Measurements from ENCODE around the gene NRBF2.
A peak's percentile ranks its signal among the peaks of the same experiment; 100 is the strongest.
"Not testable (repeated sequence)": the region's sequence is repeated elsewhere in the genome, so short reads cannot be mapped to it uniquely, and the experiment has no call there.

Gene NRBF2

DNA sequence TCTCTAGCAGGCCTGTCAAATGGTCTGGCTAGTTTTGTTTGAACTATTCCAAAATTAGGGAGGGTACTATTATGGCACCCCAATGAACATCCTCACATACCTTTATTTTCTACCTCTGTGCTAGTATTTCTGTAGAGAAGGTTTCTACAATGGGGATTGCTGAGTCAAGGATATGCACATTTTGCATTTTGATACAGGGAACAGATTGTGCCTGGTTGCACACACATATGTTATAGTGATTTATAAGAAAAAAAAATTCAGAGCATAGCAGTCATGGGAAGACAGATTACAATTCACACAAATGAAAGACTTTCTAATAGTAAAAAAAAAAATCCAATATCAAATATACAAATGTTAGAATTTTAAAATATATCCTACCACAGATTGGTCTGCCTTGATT, 14.1 kb upstream of the NRBF2 start:
- no peak for DNase-seq

DNA sequence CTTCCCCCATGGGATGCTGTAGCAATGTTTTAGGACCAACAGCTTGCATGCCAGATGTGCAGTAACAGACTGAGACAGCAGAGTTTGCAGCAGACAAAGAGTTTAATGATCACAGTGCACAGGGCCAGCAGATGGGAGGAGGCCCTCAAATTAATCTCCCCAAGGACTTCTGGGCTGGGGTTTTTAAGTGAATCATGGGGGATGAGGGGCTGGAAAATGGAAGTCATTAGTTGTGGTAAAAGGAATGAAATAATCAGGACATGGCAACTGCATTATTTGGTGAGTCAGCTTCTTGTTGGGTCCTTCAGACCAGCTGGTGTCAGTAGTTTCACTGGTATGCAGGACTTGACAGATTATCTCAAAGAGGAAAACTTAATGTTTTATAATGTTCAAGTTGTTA, 12.6 kb upstream of the NRBF2 start:
- DNase-seq: no peak

DNA sequence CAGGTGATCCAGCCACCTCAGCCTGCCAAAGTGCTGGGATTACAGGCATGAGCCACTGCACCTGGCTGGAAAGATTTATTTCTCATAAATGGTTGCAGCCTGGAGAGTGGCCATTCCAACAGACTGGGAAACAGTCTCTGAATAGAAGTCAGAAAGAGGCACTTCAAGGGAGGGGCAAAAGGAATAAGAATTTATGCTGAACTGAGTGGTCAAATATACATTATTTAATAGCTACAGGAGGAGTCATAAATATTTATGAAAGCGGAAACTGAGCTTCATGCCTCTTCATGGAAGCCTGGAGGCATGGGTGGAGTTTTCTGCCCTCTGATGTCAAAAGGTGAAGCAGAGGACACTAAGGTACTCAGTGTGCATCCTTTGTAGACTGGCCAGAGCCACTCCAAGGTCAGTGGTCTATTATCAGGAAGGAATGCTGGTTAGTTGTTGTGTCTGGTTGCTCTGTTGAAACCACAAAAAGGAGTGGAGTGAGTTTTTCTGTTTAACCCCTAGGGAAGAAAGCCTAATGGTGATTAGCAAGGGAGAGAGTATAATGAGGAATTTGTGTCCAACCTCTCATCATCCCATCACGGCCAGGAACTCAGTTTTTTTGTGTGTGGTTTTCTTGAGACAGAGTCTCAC, 9.3 kb upstream of the NRBF2 start:
- DNase-seq: no peak

DNA sequence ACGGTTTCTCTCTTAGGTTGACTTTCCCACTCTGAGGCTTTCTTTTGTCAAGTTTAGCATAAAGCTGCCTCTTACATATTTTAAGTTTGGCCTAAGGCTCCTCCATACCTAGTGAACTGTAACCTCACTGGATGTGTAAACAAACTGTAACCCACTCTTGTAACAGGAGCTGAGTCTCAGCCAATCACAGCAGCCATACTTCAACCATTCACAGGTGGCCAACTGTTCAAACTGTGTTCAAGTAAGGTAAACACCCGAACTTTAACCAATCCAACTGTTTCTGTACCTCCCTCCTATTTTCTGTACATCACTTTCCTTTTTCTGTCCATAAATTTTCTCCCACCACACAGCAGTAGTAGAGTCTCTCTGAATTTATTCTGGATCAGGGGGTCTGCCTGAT, 7.7 kb upstream of the NRBF2 start:
- DNase-seq: no peak

DNA sequence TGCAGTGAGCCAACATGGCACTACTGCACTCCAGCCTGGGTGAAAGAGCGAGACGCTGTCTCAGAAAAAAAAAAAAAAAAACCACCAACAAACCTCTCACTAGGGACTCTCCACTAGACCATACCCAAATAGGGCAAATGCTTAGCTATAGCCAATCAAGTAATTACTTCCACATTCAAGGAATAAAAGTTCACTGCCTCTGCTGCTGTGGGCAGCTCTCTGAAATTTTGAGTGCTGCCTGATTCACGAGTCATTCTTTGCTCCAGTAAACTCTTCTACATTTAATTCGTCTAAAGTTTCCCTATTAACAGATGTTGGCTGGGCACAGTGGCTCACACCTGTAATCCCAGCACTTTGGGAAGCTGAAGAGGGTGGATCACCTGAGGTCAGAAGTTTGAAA, 4.7 kb upstream of the NRBF2 start:
- no peak for DNase-seq

DNA sequence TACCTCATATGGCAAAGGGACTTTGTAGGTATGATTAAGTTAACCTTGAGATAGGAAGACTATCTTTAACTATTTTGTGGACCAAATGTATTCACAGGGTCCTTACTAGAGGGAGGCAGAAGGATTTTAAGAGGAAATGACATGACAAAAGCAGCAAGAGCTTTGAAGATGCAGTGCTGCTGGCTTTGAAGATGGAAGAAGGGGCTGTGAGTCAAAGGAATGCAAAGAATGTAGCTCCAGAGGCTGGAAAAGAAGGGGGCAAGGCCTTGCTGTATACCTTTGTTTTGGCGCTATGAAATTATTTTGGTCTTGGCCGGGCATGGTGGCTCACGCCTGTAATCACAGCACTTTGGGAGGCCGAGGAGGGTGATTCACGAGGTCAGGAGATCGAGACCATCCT, 3.2 kb upstream of the NRBF2 start:
- DNase-seq: no peak

DNA sequence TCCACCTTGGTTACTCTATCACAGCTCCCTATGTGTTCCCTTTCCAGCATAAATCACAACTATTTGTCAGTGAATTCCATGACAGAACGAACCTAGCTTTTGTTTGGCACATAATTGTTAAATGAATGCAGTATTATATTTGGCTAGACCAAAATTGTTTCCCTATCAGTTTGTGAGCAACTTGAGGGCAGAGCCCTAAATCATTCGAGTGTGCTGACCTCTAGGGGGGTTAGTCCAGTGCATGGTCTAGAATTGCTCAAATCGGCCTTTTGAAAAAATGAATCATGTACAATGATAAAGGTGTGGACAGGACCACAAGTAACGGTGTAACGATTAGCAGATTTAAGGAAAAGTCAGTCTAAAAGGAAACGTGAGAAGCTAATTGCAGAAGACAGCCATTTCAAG, 475 bp upstream of the NRBF2 start:
- no peak for DNase-seq

DNA sequence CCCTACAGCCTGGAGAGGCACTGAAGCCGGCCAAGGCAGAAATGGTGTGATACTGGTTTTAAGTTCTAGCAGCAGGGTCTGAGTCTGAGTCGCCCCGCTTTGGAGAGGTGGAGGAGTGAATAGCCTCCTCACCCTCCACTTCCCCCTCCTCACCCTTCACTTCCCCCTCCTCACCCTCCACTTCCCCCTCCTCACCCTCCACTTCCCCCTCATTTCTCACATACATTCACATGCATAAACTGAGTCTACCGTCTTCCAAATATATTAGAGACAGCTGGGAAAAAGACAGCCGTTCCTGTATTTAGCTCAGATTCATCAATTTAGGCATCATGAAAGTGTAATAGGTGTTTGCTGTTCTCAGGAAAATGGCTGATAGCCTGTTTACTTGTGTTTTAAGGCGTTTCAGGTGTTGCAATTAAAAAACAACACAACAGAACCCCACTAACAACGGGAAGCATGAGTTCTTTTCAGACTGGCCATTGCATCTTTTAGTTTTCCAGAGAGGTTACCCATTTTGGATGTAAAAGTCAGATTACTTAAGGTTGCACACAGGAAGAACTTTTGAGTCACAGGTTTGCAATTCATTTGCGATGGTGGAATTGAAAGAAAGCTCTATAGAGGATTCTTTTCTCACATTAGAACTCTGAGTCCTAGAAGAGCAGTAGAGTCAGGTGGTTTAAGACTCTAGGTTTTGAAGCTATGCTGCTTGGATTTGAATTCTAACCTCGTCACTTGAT, 861 bp downstream of the NRBF2 start:
- DNase-seq: no peak

DNA sequence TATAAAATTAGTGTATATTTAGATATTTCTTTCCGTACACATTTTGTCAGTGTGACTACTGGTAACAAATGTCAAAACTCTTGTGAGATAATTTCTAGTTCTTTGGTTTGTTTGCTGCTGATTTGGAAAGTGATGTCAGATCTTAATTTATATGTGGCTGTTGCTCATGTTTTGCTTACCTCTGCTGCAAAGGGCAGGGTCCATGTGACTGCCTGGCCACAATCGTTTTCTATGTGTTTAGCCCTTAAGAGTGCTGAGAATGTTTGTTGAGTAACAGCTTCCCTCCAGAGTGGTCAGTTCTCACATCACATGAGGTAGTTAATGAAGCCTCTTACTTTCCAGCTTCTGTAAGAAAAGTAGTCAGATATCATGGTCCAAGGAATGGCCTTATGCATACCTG, 4.2 kb downstream of the NRBF2 start:
- DNase-seq: no peak

DNA sequence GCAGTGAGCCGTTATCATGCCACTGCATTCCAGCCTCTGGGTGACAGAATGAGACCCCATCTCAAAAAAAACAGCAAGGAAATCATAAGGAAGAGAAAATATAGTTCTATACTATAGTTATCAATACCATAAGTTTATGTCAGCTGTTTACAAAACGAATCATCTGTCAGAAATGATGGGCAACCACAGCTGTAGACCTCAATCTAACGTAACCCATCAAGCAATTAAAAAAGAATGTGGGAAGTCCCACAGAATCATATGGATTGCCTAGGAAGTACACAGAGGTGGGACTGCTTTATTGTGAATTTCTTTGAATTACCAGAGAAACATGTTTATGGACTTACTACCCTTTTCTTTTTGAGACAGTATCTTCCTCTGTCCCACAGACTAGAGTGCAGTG, 6.9 kb downstream of the NRBF2 start:
- DNase-seq: no peak

DNA sequence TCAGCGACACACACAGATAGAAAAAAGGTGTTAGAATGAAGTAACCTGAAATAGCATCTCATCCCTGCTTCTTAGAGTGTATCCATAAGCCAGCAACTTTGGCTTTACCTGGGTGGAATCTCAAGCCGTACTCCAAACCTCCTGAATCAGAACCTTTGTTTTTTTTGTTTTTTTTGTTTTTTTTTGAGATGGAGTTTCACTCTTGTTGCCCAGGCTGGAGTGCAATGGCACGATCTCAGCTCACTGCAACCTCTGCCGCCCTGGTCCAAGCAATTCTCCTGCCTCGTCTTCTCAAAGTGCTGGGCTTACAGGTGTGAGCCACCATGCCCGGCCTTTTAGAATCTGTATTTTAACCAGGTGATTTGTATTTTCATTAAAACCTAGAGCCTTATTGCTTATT, 9.0 kb downstream of the NRBF2 start:
- no peak for DNase-seq

DNA sequence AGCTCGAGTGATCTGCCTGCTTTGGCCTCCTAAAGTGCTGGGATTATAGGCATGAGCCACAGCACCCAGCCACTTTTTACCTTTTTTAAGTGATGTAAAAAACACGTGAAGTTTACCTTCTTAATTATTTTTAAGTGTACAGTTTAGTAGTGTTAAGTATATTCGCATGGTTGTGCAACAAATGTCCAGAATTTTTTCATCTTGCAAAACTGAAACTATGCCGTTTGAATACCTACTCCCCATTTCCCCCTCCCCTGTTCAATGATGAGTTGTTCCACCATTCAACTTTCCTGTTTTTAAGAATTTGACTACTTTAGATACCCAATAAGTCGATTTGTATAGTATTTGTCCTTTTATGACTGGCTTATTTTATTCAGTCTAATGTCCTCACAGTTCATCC, 10.9 kb downstream of the NRBF2 start:
- DNase-seq: no peak

DNA sequence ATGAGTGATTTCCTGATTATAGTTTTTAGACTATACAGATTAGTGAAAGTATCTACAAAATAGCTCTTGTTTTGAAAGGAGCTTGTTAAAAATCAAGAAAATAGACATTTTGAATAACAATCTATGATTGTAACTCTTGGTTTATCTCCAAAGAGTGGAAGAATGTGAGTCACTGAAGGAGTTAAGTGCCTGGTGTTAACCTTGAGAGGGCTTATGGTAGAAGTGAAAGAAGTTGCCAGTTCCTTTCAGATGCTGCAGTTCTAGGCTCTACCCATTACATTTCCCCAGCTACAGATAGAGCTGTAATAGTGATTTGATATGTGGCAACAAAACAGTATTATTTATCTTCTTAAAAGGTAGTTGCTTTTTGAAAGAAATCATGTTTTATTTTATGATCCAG, 12.7 kb downstream of the NRBF2 start:
- DNase-seq: no peak

DNA sequence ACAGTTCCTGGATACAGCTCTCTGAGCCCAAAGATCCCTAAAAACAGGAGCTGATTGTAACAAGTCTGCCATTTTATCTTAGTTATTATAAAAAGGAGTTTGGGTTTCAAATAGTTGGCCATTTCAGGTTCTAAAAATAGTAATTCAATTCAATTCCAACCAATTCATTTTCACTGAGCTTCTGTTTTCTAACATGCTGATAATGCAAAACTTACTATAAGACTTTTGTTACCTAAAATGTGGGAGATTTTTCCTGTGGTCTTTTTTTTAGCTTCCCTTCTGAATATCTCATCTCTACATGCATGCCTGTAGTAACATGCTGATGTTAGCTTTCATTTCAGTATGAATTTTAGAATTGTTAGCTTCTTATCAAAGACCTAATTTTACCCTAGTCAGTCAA, 13.4 kb downstream of the NRBF2 start:
- DNase-seq: no peak

DNA sequence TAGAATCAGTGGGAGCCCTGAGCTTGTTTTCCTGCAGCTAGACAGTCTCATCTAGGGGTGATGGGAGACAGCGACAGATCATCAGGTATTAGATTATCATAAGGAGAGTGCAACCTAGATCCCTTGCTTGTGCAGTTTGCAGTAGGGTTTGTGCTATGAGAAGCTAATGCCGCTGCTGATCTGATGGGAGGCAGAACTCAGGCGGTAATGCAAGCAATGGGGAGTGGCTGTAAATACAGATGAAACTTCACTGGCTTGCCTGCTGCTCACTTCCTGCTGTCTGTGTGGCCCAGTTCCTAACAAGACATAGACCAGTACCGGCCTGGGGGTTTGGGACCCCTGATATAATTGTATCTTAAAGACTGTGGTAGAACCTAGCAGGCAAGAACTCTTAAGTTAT, 17.6 kb downstream of the NRBF2 start:
- DNase-seq: no peak

DNA sequence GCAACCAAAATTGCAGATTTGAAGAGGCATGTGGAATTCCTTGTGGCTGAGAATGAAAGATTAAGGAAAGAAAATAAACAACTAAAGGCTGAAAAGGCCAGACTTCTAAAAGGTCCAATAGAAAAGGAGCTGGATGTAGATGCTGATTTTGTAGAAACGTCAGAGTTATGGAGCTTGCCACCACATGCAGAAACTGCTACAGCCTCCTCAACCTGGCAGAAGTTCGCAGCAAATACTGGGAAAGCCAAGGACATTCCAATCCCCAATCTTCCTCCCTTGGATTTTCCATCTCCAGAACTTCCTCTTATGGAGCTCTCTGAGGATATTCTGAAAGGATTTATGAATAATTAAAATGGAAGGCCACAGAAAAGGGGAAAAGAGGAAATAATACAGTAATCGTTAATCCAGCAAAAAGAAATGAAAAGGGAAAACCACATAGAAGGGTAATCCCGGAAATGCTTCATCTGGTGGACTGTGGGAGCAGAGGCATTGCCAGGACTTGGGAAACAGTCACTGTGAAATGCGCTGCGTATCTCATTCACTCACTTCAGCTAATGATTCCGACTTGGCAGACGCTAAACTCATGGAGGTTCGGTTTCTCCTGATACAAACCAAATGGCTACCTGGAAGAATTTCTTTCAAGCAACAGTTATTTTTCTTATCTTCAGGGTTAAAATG, 20.9 kb downstream of the NRBF2 start:
- not testable (repeated sequence) for DNase-seq

DNA sequence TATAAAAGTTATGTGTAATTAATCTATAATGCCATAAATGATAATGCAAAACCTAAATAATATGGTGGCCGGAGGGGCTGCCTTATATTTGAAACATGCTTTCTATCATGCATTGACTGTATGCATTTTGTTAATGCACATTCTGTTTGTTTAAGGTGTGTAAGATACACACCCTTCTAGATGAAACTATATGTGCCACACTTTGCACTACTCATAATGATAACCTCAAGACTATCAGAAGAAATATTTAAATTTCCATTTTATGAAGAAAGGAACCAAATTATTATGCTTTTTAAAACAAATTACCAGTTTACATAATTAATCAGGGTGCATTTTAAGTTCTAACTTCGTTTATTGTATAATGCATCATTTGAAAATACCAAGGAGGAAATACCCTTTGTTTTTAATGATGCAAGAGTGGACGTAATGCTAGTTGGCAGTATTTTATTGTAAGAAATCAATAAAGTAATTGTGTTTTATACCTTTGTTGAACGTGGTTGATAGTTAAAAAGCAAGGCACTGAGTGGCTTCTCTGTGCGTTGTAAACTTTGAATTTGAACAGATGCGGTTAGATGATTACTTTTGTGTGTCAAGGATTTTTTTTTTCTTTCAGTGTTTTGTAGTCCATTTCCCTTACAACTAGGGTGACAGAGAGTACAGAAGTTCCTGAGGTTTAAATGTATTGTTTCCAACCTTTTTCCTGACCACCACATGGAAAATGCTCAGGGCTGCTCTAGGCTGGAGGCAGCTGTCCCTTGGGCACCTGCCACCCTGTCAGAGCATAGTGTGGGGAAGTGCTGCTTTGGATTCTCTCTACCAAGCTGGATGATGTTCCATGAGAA, 21.6 kb downstream of the NRBF2 start:
- no peak for DNase-seq

DNA sequence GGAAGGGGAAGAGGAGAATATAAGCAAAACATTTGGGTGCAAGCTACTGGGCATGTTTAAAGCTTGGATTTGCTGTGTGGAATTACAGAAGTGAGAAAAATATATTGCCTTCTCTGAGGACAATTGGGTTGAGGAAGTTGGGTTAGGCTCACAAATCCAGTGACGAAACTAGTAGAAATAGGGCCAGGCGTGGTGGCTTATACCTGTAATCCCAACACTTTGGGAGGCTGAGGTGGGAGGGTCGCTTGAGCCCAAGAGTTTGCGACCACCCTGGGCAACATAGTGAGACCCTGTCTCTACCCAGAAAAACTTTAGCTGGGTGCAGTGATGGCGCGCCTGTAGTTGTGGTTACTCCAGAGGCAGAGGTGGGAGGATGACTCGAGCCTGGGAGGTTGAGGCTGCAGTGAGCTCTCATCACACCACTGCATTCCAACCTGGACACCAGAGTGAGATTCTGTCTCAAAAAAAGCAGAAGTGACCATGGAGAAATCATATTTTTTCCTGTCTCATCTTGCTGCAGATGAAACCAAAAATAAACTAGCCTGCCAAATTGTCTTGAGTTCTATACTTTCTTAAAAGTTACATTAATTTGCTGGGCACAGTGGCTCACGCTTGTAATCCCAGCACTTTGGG, 22.4 kb downstream of the NRBF2 start:
- no peak for DNase-seq

DNA sequence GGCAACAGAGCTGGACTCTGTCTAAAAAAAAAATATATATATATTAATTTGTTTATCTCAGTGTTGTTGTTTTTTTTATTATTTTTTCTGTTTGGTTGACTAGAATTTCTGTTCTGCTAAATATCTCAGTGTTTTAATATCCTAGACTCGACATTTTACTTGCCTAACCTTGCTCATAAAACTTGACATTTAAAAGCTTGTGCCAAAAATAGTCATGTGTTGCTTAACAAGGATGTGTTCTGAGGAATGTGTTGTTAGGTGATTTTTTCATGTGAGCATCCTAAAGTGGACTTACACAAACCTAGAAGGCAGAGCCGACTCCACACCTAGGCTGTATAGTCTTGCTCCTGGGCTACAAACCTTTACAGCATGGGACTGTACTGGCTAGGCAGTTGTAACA, 23.1 kb downstream of the NRBF2 start:
- DNase-seq: no peak

DNA sequence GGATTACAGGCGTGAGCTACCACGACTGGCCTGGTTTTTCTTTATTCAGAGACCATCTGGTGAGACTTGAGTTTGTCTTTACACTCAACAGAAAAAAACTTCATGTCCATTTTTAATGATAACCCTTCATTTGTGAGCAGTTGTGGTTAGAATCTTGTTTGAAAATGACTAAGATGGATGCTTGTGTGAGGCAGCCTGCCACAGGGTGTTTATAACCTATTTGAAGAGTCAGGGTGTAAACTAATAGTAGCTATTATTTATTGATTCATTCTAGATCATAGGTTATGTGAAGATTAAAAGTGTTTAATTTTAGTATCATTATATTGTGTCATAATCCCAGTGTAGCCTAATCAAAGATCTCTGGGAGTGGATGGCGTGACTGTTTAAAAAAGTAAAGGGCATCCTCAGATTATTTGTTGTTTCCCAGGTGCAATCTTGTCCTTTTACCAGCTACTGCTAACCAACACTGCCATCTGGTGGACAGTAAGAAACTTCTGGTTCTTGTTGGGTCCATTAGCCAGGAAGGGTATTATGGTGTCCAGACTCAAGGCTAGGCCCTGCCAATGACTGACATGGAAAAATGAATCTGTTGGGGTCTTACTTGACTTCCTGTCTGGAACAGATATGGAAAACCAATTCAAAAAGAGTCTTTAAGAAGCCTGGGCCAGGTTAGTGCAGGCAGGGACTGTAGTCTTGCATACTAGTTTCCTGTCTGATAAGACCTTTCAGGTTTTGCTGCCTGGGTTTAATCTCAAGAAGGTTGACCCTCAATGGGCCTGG, 24.9 kb downstream of the NRBF2 start:
- DNase-seq: peak; percentile 72

DNA sequence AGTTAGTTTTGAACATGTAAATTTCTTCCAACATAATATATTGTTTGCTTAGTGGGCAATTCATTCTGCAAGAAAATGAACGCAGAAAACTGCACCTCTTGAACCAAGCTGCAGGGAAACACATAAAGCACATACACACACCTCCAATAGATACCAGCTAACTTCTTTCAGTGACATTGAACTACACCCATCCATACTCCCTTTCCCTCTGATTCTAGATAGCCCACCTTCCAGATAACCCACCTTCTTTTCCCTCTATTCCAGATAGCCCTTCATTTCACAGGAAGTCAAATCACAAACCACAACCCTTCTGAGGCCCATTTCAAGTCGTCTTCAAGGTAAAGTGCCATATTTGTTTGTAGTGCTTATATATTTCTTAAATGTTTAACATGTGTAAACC, 28.5 kb downstream of the NRBF2 start:
- no peak for DNase-seq

DNA sequence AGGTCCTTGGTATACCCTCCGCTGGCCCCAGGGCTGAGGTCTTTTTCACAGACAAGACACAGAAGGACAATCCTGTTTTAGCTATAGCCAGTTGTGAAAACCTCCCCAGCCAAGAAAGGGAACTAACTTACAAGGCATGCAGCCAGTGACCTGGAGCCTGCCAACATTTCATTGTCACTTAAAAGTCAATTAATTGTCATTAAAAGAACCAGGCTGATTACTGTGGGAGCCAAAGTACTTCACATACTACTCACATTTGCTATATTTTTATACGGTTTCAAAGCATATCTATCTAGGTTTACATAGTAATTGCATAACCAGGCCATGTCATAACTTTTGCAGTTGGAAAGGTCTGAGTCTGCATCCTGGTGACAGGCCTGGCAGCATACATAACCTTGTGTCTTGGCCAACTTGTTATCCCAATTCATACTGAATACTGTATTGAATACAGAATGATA, 31.1 kb downstream of the NRBF2 start:
- DNase-seq: no peak
